LNCAP (cell line): ENCODE results near the gene FTSJ1.

ENCODE experiments used
- TF ChIP-seq, protein P1 (sequence below): fragments of 450-650 bp; IDR thresholded peaks from 2 replicates; pipeline ENCODE4 v1.5.1; 2017; ENCODE audit warnings: mild to moderate bottlenecking

The FTSJ1 gene

GRCh38 chrX:48474581-48474980 is 1.4 kb upstream of the FTSJ1 start:
- TF ChIP-seq, protein P1, sequence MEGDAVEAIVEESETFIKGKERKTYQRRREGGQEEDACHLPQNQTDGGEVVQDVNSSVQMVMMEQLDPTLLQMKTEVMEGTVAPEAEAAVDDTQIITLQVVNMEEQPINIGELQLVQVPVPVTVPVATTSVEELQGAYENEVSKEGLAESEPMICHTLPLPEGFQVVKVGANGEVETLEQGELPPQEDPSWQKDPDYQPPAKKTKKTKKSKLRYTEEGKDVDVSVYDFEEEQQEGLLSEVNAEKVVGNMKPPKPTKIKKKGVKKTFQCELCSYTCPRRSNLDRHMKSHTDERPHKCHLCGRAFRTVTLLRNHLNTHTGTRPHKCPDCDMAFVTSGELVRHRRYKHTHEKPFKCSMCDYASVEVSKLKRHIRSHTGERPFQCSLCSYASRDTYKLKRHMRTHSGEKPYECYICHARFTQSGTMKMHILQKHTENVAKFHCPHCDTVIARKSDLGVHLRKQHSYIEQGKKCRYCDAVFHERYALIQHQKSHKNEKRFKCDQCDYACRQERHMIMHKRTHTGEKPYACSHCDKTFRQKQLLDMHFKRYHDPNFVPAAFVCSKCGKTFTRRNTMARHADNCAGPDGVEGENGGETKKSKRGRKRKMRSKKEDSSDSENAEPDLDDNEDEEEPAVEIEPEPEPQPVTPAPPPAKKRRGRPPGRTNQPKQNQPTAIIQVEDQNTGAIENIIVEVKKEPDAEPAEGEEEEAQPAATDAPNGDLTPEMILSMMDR: no peak

DNA sequence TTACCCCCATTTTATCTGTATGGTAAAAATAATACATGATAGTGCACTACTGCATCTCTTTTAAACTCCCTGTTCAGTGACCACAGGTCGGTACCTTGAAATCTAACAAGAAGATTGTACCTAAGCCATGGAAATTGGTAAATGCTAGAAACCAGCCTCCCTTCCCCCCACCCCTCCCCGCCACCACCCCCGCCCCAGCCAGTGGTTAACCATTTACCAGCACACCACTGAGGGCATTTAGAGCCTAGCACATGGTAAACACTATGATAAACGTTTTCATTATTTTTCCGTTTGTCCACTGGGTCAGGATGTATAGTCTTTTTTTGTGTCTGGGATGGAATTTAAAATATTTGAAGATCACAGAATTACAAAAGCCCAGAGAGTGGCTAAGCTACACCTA is 703 bp upstream of the FTSJ1 start:
- TF ChIP-seq, protein P1: no peak

DNA sequence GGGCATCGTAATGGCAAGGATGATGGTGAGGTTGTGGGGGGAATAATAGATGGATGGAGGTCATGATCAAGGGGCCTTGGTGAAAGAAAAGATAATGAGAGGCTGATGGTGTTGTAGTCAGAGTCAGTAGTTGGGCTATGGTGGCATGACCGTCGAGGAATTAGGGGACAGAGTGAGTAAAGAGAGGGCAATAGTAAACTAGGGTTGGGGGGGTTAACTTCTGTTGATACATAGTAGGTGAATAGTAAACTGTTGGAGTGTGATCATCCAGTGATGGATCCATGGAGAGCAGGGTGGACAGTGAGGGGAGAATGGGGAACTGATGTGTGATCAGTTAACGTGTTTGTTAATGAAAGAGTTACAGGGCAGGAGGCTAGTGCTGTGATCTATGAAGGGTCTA is 920 bp downstream of the FTSJ1 start:
- TF ChIP-seq, protein P1: no peak

DNA sequence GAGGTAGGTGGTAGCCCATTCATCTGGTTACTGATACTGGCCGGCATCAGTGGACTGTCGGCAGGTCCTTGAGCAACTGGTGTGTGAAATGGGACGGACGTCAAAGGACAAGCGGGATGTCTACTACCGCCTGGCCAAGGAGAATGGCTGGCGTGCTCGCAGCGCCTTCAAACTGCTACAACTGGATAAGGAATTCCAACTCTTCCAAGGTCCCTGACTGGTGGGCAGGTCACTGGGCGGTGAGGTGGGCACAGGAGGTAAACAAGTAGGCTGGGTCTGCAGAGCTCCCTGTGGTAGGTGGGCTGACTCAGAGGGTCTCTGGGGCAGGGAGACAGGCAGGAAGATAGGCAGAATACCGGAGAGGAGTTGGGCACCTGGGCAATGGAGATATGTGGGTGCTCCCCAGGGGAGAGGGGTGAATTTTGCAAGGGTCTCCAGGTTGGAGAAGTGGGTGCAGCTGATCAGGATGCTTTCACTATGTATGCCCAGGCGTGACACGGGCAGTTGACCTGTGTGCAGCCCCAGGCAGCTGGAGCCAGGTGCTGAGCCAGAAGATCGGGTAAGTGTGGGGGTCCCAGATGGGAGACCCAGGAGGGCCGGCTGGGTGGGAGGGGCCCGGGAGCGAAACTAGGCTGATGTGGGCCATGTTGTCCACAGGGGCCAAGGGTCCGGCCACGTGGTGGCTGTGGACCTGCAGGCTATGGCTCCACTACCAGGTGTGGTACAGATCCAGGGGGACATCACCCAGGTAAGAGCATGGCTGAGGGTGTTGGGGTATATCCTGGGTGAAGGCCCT is 2.2 kb downstream of the FTSJ1 start:
- TF ChIP-seq, protein P1: no peak

DNA sequence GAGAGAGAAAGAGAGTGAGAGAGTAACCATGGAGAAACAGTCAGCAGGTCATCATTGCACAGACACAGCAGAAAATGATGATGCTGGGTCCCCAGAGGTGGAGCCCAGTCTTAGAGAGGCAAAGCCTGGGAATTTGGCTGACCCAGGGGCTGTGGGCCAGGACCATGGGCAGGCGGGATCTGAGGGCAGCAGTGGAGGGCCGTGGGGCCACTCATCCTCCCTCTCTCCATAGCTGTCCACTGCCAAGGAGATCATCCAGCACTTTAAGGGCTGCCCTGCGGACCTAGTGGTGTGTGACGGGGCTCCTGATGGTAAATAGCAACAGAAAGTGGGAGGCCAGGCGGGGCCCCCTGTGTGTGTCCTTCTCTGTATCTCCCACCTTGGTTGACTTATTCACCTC is 2.8 kb downstream of the FTSJ1 start:
- TF ChIP-seq, protein P1: no peak

GRCh38 chrX:48480142-48480541 is 4.1 kb downstream of the FTSJ1 start:
- TF ChIP-seq, protein P1: no peak

DNA sequence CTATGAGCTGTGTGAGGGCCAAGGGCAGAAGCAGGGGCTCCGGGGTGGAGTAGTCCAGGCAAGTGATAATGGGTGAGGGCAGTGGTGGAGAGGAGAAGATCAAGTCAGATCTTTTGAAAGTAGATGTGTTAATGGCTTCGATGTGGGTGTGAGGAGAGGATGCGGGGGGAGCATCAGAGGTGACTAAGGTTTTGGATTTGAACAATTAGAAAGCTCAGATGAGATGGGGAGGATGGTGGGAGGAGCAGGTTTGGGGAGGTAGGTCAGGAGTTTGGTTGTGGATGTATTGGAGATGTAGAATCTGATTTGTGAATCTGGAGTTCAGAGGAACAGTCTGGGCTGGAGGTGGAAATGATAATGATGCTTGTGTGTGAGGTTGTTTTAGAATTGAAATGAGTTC is 4.6 kb downstream of the FTSJ1 start:
- TF ChIP-seq, protein P1: no peak

DNA sequence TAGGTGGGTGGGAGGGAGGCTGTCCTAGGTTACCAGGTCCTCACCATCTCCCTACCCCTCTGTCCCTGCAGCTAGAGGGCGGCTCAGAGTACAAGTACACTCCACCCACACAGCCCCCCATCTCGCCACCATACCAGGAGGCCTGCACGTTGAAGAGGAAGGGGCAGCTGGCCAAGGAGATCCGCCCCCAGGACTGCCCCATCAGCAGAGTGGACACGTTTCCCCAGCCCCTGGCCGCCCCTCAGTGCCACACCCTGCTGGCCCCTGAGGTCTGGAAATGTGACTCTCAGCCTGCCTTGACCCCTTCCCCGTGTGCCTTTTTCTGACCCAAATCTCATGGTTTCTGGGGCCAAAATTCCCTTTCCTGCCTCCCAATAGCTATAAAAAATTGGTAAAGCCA is 6.5 kb downstream of the FTSJ1 start:
- TF ChIP-seq, protein P1: no peak
